Liver (tissue), 9 donors: ENCODE measurements around the gene DUOXA1. TPM values are rescaled to one million over a fixed set of nuclear protein-coding genes. Genes with fewer than 3 reads are reported as not detected.

Experiments used
- DNase-seq: peaks from one replicate; pipeline ENCODE4 v3.0.0-alpha.2; 2017; ENCODE audit warnings: low spot score
- H3K27ac ChIP-seq, 2 donors: one replicate each; pipeline ENCODE4 v1.7.0; 2013; ENCODE audit warnings: inconsistent platforms in 2 of 2, low read length in 2 of 2, control low read depth in 1 of 2, low read depth in 1 of 2, mild to moderate bottlenecking in 1 of 2
- H3K27me3 ChIP-seq, 4 donors: one replicate each; pipeline versions ENCODE4 v1.6.1 to v1.7.0; 2013; ENCODE audit warnings: low read length in 3 of 4, inconsistent platforms in 1 of 4, mild to moderate bottlenecking in 1 of 4, moderate library complexity in 1 of 4; ENCODE audit not compliant: control insufficient read depth in 4 of 4, insufficient read depth in 4 of 4
- H3K36me3 ChIP-seq, 4 donors: one replicate each; pipeline versions ENCODE4 v1.6.1 to v1.7.0; 2013; ENCODE audit warnings: low read length in 3 of 4, mild to moderate bottlenecking in 3 of 4, low read depth in 1 of 4, moderate library complexity in 1 of 4; ENCODE audit not compliant: control insufficient read depth in 4 of 4, insufficient read depth in 3 of 4
- H3K4me1 ChIP-seq, 4 donors: one replicate each; pipeline versions ENCODE4 v1.6.1 to v1.7.0; 2013; ENCODE audit warnings: low read length in 3 of 4, mild to moderate bottlenecking in 3 of 4, moderate library complexity in 1 of 4; ENCODE audit not compliant: control insufficient read depth in 4 of 4, insufficient read depth in 4 of 4
- H3K4me3 ChIP-seq, 3 donors: one replicate each; pipeline versions ENCODE4 v1.6.1 to v1.7.0; 2013; ENCODE audit warnings: low read length in 3 of 3, control low read depth in 1 of 3, low read depth in 1 of 3, mild to moderate bottlenecking in 1 of 3
- H3K9ac ChIP-seq, 2 donors: one replicate each; pipeline ENCODE4 v1.7.0; 2013; ENCODE audit warnings: low read length in 2 of 2, mild to moderate bottlenecking in 2 of 2, moderate library complexity in 2 of 2, control low read depth in 1 of 2, low read depth in 1 of 2
- H3K9me3 ChIP-seq, 4 donors: one replicate each; pipeline versions ENCODE4 v1.6.1 to v1.7.0; 2013; ENCODE audit warnings: low read length in 3 of 4; ENCODE audit not compliant: control insufficient read depth in 4 of 4
- EGR1 ChIP-seq, 2 donors: IDR thresholded peaks; 2 replicates each; pipeline ENCODE4 v1.6.1; 2016 to 2018; ENCODE audit warnings: antibody characterized with exemption in 2 of 2, low read depth in 2 of 2
- FOXA1 ChIP-seq: IDR thresholded peaks from 2 replicates; pipeline ENCODE4 v1.6.1; 2016; ENCODE audit warnings: antibody characterized with exemption
- FOXA2 ChIP-seq: IDR thresholded peaks from 2 replicates; pipeline ENCODE4 v1.6.1; 2016; ENCODE audit warnings: antibody characterized with exemption
- GABPA ChIP-seq, 2 donors: IDR thresholded peaks in 1 of 2; conservative IDR thresholded peaks in 1 of 2; 2 replicates each; pipeline ENCODE4 v1.6.1; 2016; ENCODE audit warnings: antibody characterized with exemption in 2 of 2, mild to moderate bottlenecking in 1 of 2, moderate library complexity in 1 of 2
- HNF4A ChIP-seq, 2 donors: conservative IDR thresholded peaks; 2 replicates each; pipeline ENCODE4 v1.6.1; 2016; ENCODE audit warnings: antibody characterized with exemption in 2 of 2, mild to moderate bottlenecking in 2 of 2
- HNF4G ChIP-seq: IDR thresholded peaks from 2 replicates; pipeline ENCODE4 v1.6.1; 2016; ENCODE audit warnings: antibody characterized with exemption
- JUND ChIP-seq, 2 donors: IDR thresholded peaks; 2 replicates each; pipeline ENCODE4 v1.6.1; 2016; ENCODE audit warnings: antibody characterized with exemption in 2 of 2
- MAX ChIP-seq: IDR thresholded peaks from 2 replicates; pipeline ENCODE4 v1.6.1; 2016; ENCODE audit warnings: antibody characterized with exemption
- RAD21 ChIP-seq, 2 donors: IDR thresholded peaks; 2 replicates each; pipeline ENCODE4 v1.6.1; 2016; ENCODE audit warnings: antibody characterized with exemption in 2 of 2, mild to moderate bottlenecking in 2 of 2
- REST ChIP-seq: IDR thresholded peaks from 2 replicates; pipeline ENCODE4 v1.6.1; 2016; ENCODE audit warnings: antibody characterized with exemption, mild to moderate bottlenecking
- RXRA ChIP-seq, 2 donors: IDR thresholded peaks; 2 replicates each; pipeline ENCODE4 v1.6.1; 2017 to 2018; ENCODE audit warnings: antibody characterized with exemption in 2 of 2, mild to moderate bottlenecking in 1 of 2
- SP1 ChIP-seq: IDR thresholded peaks from 2 replicates; pipeline ENCODE4 v1.6.1; 2018; ENCODE audit warnings: antibody characterized with exemption, mild to moderate bottlenecking
- TAF1 ChIP-seq: conservative IDR thresholded peaks from 2 replicates; pipeline ENCODE4 v1.6.1; 2016; ENCODE audit warnings: antibody characterized with exemption, mild to moderate bottlenecking
- YY1 ChIP-seq: IDR thresholded peaks from 2 replicates; pipeline ENCODE4 v1.6.1; 2016; ENCODE audit warnings: antibody characterized with exemption, mild to moderate bottlenecking
- ZBTB33 ChIP-seq: IDR thresholded peaks from 2 replicates; pipeline ENCODE4 v1.6.1; 2016; ENCODE audit warnings: antibody characterized with exemption
- WGBS: extraction: QIAGEN DNeasy Blood & Tissue Kit; methylation state at CpG from one replicate; pipeline ENCODE4 v1.1.7; 2013; 5-methylcytosine and 5-hydroxymethylcytosine counted together
- polyA plus RNA-seq, 2 donors: library from polyadenylated mRNA; stranded (reverse) in 1 of 2; unstranded in 1 of 2; fragments of 200-250 nt in 1 of 2; fragments of >200 nt in 1 of 2; fragmentation: Nextera tagmentation in 1 of 2; extraction: Ambion mirVana in 1 of 2; gene quantifications; one replicate each; pipeline versions ENCODE4 v1.2.1 to v1.2.3, GENCODE V29; 2013 to 2015
- total RNA-seq, 2 donors: library from RNA; depleted of rRNA; stranded (reverse); fragments of >200 nt; gene quantifications; one replicate each; pipeline ENCODE4 v1.2.3, GENCODE V29; 2014
- TF ChIP-seq, protein P1 (sequence below): fragments of 150-350 bp; IDR thresholded peaks from 2 replicates; pipeline ENCODE4 v1.5.1; 2017; ENCODE audit warnings: improper control_type of control experiment, low read depth, low read length; ENCODE audit not compliant: missing input control
- donor health status: healthy.
- donor health status: healthy.
- donor health status: healthy.
- donor health status: healthy.
- donor health status: healthy.

Gene DUOXA1
- total and polyA plus RNA-seq, 4 donors = 0.02 TPM; not detected in 3

DNA sequence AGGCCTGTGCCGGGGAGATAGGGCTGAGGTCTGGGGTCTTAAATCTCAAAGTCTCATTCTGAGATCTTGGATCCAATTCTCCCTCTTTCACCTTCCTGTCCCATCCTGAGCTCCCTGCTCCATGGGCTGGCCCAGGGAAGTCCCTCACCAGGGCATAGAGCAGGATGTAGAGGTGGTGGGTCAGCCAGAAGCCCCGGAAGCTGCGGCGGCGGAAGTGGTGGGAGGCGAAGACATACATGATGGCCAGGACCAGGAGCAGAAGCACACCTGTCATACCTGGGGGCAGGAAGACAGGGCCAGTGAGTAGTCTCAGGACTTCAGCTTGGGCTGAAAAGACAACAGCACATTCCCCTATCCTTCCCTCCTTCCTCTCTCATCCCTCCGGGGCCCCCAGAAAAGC lies 32.2 kb downstream of the DUOXA1 start (continued):
- TF ChIP-seq REST = no peak

DNA sequence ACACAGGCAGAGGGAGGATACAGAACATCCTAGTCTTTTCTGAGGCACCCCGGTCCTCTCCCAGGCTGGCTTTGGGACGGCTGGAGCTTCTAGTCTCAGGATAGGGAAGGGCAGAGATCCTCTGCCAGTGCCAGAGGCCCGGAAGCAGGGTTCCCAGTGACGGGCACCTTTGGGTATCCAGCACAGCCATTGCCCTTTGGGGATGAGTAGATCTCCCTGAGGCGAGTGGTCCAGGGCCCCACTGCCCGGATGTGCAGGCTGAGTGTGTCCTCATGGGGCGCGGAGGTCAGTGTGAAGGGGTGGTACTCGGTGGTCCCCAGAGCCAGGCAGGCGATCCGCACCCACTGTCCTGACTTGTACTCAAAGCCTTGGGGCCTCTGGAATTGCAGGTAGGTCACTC lies 34.0 kb downstream of the DUOXA1 start:
- Histone ChIP-seq H3K9me3 (no peaks in the 10 kb centered on the region), H3K4me3 (no peak overlapping the region), H3K27ac (no peak overlapping the region), H3K9ac (no peak overlapping the region), H3K36me3 (no peaks in the 10 kb centered on the region), H3K27me3 (no peaks in the 10 kb centered on the region), H3K4me1 (no peaks in the 10 kb centered on the region)
- DNase-seq = no peak
- TF ChIP-seq MAX = no peak
- TF ChIP-seq ZBTB33 = no peak
- no peak for TF ChIP-seq JUND (IDR thresholded peaks at IDR 0.05)
- TF ChIP-seq, protein P1, sequence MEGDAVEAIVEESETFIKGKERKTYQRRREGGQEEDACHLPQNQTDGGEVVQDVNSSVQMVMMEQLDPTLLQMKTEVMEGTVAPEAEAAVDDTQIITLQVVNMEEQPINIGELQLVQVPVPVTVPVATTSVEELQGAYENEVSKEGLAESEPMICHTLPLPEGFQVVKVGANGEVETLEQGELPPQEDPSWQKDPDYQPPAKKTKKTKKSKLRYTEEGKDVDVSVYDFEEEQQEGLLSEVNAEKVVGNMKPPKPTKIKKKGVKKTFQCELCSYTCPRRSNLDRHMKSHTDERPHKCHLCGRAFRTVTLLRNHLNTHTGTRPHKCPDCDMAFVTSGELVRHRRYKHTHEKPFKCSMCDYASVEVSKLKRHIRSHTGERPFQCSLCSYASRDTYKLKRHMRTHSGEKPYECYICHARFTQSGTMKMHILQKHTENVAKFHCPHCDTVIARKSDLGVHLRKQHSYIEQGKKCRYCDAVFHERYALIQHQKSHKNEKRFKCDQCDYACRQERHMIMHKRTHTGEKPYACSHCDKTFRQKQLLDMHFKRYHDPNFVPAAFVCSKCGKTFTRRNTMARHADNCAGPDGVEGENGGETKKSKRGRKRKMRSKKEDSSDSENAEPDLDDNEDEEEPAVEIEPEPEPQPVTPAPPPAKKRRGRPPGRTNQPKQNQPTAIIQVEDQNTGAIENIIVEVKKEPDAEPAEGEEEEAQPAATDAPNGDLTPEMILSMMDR = no peak
- TF ChIP-seq TAF1 = no peak
- no peak for TF ChIP-seq RAD21 (IDR thresholded peaks at IDR 0.05)
- no peak for TF ChIP-seq GABPA (IDR thresholded peaks at IDR 0.05 in 1 of 2, conservative IDR thresholded peaks at IDR 0.05 in 1 of 2)
- TF ChIP-seq HNF4A (conservative IDR thresholded peaks at IDR 0.05) = no peak
- no peak for TF ChIP-seq EGR1 (IDR thresholded peaks at IDR 0.05; ENCODE audit: low read depth in 2 of 2)
- no peak for TF ChIP-seq YY1
- no peak for TF ChIP-seq HNF4G
- TF ChIP-seq RXRA (IDR thresholded peaks at IDR 0.05) = no peak
- WGBS = 96% methylated on average over 11 of the region's 11 CpGs

DNA sequence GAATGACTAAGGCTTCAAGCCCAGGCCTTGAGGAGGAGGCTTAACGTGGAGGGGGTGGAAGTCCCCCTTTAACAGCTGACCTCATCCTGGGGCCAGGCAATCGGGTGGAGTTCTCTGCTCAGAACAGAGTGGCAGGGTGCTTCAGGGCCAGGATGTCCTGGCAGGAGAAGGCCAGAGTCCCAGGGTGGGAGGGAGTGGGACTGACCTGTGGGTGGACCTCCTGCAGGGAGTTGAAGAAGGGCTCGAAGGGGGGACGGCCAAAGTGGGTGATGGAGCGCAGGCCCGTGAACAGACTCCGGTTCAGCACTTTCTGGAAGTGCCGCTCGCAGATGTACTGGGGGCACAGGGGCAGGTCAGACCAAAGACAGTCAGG lies 35.3 kb downstream of the DUOXA1 start:
- Histone ChIP-seq H3K27me3 (no peaks in the 10 kb centered on the region), H3K9ac (no peak overlapping the region), H3K4me3 (no peak overlapping the region), H3K4me1 (no peaks in the 10 kb centered on the region), H3K36me3 (no peaks in the 10 kb centered on the region), H3K9me3 (no peaks in the 10 kb centered on the region), H3K27ac (no peak overlapping the region)
- DNase-seq = no peak
- WGBS = 89% methylated on average over 9 of the region's 9 CpGs
- no peak for TF ChIP-seq HNF4G
- TF ChIP-seq ZBTB33 = no peak
- TF ChIP-seq MAX = no peak
- no peak for TF ChIP-seq SP1
- TF ChIP-seq RXRA (IDR thresholded peaks at IDR 0.05) = no peak
- no peak for TF ChIP-seq FOXA2
- no peak for TF ChIP-seq TAF1
- no peak for TF ChIP-seq HNF4A (conservative IDR thresholded peaks at IDR 0.05)
- TF ChIP-seq EGR1 (IDR thresholded peaks at IDR 0.05; ENCODE audit: low read depth in 2 of 2) = no peak
- TF ChIP-seq, protein P1 = no peak
- no peak for TF ChIP-seq FOXA1
- no peak for TF ChIP-seq RAD21 (IDR thresholded peaks at IDR 0.05)
- TF ChIP-seq YY1 = no peak
